IMR-90 (cell line): Measurements from ENCODE around the gene ERAS. TPM values are rescaled to one million over a fixed set of nuclear protein-coding genes. Genes with fewer than 3 reads are reported as not detected.

Source experiments
- ATAC-seq: fragments of 200-7000 bp; cut with Tn5 transposase; 2 replicates; pipeline ENCODE4 v1.9.1; 2020; ENCODE audit warnings: low read depth, mild to moderate bottlenecking, moderate library complexity
- BruUV-seq: library from RNA; stranded (reverse); fragments of 400-500 nt; replicated peaks from 2 replicates; lab custom pipeline; 2021; lab: Mats Ljungman, UMichigan
- CTCF ChIA-PET: fragments of 300-600 bp; formaldehyde crosslinking; extraction: SDS; loops from one replicate; lab custom pipeline; 2021; ENCODE audit warnings: antibody characterized with exemption; lab: Yijun Ruan, JAX
- POLR2A ChIA-PET: fragments of 300-600 bp; sonication (Branson Sonifier 250); formaldehyde crosslinking; loops from one replicate; lab custom pipeline; 2022; ENCODE audit warnings: antibody characterized with exemption; ENCODE audit not compliant: unreplicated experiment; lab: Charles Lee
- DNase-seq: peaks from one replicate; pipeline ENCODE4 v3.0.0; 2013
- H2AFZ ChIP-seq: replicated peaks from 2 replicates; pipeline ENCODE3; 2013; ENCODE audit warnings: low read length, mild to moderate bottlenecking; ENCODE audit not compliant: poor library complexity
- H2AK5ac ChIP-seq: 2 replicates; pipeline ENCODE4 v1.6.1; 2013; ENCODE audit warnings: low read depth, low read length, inconsistent platforms
- H2AK9ac ChIP-seq: replicated peaks from 2 replicates; pipeline ENCODE3; 2013; ENCODE audit warnings: mild to moderate bottlenecking, low read depth, low read length, moderate library complexity; ENCODE audit not compliant: poor library complexity
- H2BK120ac ChIP-seq: 2 replicates; pipeline ENCODE4 v1.6.1; 2013; ENCODE audit warnings: low read depth, low read length, inconsistent platforms
- H2BK15ac ChIP-seq: 3 replicates; pipeline ENCODE4 v1.6.1; 2013; ENCODE audit warnings: low read depth, low read length, inconsistent platforms
- H2BK20ac ChIP-seq: 2 replicates; pipeline ENCODE4 v1.6.1; 2013; ENCODE audit warnings: low read depth, mild to moderate bottlenecking, inconsistent platforms, low read length, moderate library complexity
- H2BK5ac ChIP-seq: 2 replicates; pipeline ENCODE4 v1.6.1; 2013; ENCODE audit warnings: mild to moderate bottlenecking, low read depth, low read length, inconsistent platforms; ENCODE audit not compliant: poor library complexity, severe bottlenecking
- H3K14ac ChIP-seq: replicated peaks from 2 replicates; pipeline ENCODE4 v1.6.1; 2013; ENCODE audit warnings: low read depth, low read length, inconsistent platforms
- H3K18ac ChIP-seq: 2 replicates; pipeline ENCODE4 v1.6.1; 2013; ENCODE audit warnings: low read depth, low read length, control low read depth
- H3K23ac ChIP-seq: 2 replicates; pipeline ENCODE4 v1.6.1; 2013; ENCODE audit warnings: low read depth, low read length, inconsistent platforms
- H3K27ac ChIP-seq: 2 replicates; pipeline ENCODE4 v1.5.1; 2013; ENCODE audit warnings: mild to moderate bottlenecking, control low read depth, low read length; ENCODE audit not compliant: insufficient read depth
- H3K27me3 ChIP-seq: 2 replicates; pipeline ENCODE4 v1.6.1; 2013; ENCODE audit warnings: low read length; ENCODE audit not compliant: control insufficient read depth, insufficient read depth
- H3K36me3 ChIP-seq: 2 replicates; pipeline ENCODE4 v1.6.1; 2013; ENCODE audit warnings: low read length, mixed read lengths; ENCODE audit not compliant: control insufficient read depth, insufficient read depth
- H3K4ac ChIP-seq: 2 replicates; pipeline ENCODE4 v1.6.1; 2013; ENCODE audit warnings: low read depth, low read length, inconsistent platforms
- H3K4me1 ChIP-seq: 2 replicates; pipeline ENCODE4 v1.6.1; 2013; ENCODE audit warnings: low read length, mixed read lengths; ENCODE audit not compliant: control insufficient read depth, insufficient read depth
- H3K4me2 ChIP-seq: 2 replicates; pipeline ENCODE4 v1.6.1; 2013; ENCODE audit warnings: low read depth, mild to moderate bottlenecking, control low read depth, low read length, moderate library complexity
- H3K4me3 ChIP-seq: 2 replicates; pipeline ENCODE4 v1.5.1; 2013; ENCODE audit warnings: low read depth, mild to moderate bottlenecking, control low read depth, low read length, moderate library complexity; ENCODE audit not compliant: insufficient read depth
- H3K56ac ChIP-seq: 2 replicates; pipeline ENCODE4 v1.6.1; 2013; ENCODE audit warnings: low read length, inconsistent platforms; ENCODE audit not compliant: insufficient read depth; ENCODE audit errors: extremely low read depth
- H3K79me1 ChIP-seq, 2 experiments: 2 replicates each; pipeline ENCODE4 v1.6.1; 2013; ENCODE audit warnings: low read length in 2 of 2, inconsistent platforms in 1 of 2, low read depth in 1 of 2
- H3K9ac ChIP-seq: 2 replicates; pipeline ENCODE4 v1.6.1; 2013; ENCODE audit warnings: low read depth, low read length, control low read depth
- H3K9me1 ChIP-seq: 2 replicates; pipeline ENCODE4 v1.6.1; 2013; ENCODE audit warnings: low read length, inconsistent platforms; ENCODE audit not compliant: insufficient read depth
- H3K9me3 ChIP-seq: 2 replicates; pipeline ENCODE4 v1.6.1; 2013; ENCODE audit warnings: low read length; ENCODE audit not compliant: control insufficient read depth, insufficient read depth
- H4K20me1 ChIP-seq: 2 replicates; pipeline ENCODE4 v1.6.1; 2013; ENCODE audit warnings: low read length, inconsistent platforms; ENCODE audit not compliant: insufficient read depth
- H4K5ac ChIP-seq: 2 replicates; pipeline ENCODE4 v1.6.1; 2013; ENCODE audit warnings: mild to moderate bottlenecking, low read depth, low read length, control low read depth
- H4K8ac ChIP-seq, 2 experiments: 2 replicates each; pipeline ENCODE4 v1.6.1; 2013; ENCODE audit warnings: low read depth in 2 of 2, low read length in 2 of 2, control low read depth in 1 of 2, inconsistent platforms in 1 of 2
- H4K91ac ChIP-seq: 2 replicates; pipeline ENCODE4 v1.6.1; 2013; ENCODE audit warnings: low read depth, low read length, inconsistent platforms; ENCODE audit not compliant: insufficient read depth
- CHD1 ChIP-seq: IDR thresholded peaks from 2 replicates; pipeline ENCODE4 v1.6.1; 2012; ENCODE audit warnings: low read depth, low read length, improper control_type of control experiment
- FOS ChIP-seq: fragments of 150-350 bp; IDR thresholded peaks from 2 replicates; pipeline ENCODE4 v1.6.1; 2016; ENCODE audit warnings: low read depth, low read length
- NFE2L2 ChIP-seq: fragments of 150-350 bp; IDR thresholded peaks from 2 replicates; pipeline ENCODE4 v1.6.1; 2016; ENCODE audit warnings: low read depth, mild to moderate bottlenecking, low read length
- WGBS, 2 experiments: methylation state at CpG; one replicate each; pipeline versions ENCODE4 v1.1.5 to v1.1.7; 2013; ENCODE audit warnings: missing lambda C conversion rate in 2 of 2; ENCODE audit not compliant: insufficient read length in 1 of 2; ENCODE audit errors: extremely low coverage in 2 of 2; 5-methylcytosine and 5-hydroxymethylcytosine counted together
- dilution Hi-C: fragments of 300-500 bp; cut with HindIII; formaldehyde crosslinking; loops from one replicate; pipeline ENCODE4 v1.14.3; 2018; ENCODE audit warnings: low sequenced_read_pairs; ENCODE audit not compliant: unreplicated experiment
- in situ Hi-C: fragments of 300-500 bp; cut with MboI; formaldehyde crosslinking; loops from 3 replicates; pipeline ENCODE4 v1.14.3; 2019; ENCODE audit warnings: low sequenced_read_pairs, inconsistent platforms, mixed read lengths
- intact Hi-C: fragments of 100-400 bp; cut with micrococcal nuclease; formaldehyde crosslinking; loops from 2 replicates; pipeline ENCODE4 v1.10.0; 2022
- polyA plus RNA-seq, 3 experiments: library from polyadenylated mRNA; depleted of rRNA; stranded (reverse); fragments of >200 nt; gene quantifications; 2 replicates each; pipeline ENCODE4 v1.2.3, GENCODE V29; 2012; ENCODE audit warnings: low replicate concordance in 1 of 3
- total RNA-seq: library from RNA; depleted of rRNA; stranded (reverse); fragments of >200 nt; gene quantifications from 2 replicates; pipeline ENCODE4 v1.2.3, GENCODE V29; 2012
- TF ChIP-seq, protein P1 (sequence below): fragments of 150-350 bp; IDR thresholded peaks from 2 replicates; pipeline ENCODE4 v1.6.1; 2017; ENCODE audit warnings: mild to moderate bottlenecking, antibody characterized with exemption, low read length, low read depth

Gene ERAS
- total and polyA plus RNA-seq, 2 of the 4 experiments (the other 2 are of a cell fraction): not detected

DNA sequence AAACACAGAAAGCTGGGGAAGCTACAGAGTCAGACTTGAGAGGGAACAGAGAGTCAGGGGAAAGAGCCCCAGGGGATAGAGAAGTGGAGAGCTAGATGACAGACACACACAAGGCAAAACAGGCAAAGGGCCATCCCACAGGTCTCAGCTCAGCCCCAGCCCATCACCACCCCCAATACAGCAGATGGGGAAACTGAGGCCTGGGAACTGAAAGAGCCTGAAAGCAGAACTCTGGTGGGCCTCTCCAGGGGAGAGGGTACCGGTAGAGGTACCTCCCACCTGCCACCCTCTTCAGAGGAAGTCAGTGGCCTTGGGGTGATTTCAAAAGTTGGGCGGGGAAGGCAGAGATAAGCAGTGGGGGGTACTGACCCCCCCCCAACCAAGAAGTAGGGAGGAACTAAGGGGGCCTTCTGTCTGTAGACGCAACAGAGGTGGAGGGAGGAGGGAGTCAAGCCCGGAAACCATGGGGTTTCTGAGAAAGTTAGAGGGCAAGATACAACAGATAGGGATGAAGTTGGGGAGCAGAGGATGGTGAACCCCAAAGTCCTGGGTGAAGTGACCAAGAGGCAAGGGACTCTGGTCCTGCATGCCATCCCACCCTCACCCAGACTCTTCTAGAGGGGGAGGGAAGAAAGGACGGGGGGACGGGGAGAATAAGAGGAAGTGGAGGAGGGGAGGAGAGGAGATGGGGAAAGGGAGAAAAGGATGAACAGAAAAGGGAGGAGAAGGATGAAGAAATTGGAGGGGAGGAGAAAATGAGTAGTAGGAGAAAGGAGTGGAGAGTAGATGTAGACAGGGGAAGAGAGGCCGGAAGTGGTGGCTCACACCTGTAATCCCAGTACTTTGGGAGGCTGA lies 36.7 kb upstream of the ERAS start:
- CTCF ChIA-PET: interaction anchor here (0.5 kb wide), 1 partner anchor 9 kb away, joined by 4 read pairs; no protein-coding TSS in a partner anchor
- Histone ChIP-seq H2BK5ac (no peak overlapping the region), H3K79me1 (no peaks in the 10 kb centered on the region), H2BK15ac (no peak overlapping the region), H3K56ac (no peak overlapping the region), H2BK120ac (no peak overlapping the region), H4K20me1 (no peaks in the 10 kb centered on the region; the same call in 1 of the 2 replicates), H2AK9ac (no peak overlapping the region), H3K9ac (no peak overlapping the region), H4K5ac (no peak overlapping the region), H2AFZ (no peak overlapping the region), H3K4me1 (no peaks in the 10 kb centered on the region), H3K27me3 (peaks cover 23% of the 10 kb centered on the region), H3K4me2 (no peak overlapping the region), H3K9me1 (peaks cover 1% of the 10 kb centered on the region; the same call in 1 of the 2 replicates), H3K14ac (no peak overlapping the region), H2AK5ac (no peak overlapping the region), H3K23ac (no peak overlapping the region), H3K4me3 (no peak overlapping the region), H3K36me3 (no peaks in the 10 kb centered on the region), H4K91ac (no peak overlapping the region), H3K4ac (no peak overlapping the region), H3K18ac (no peak overlapping the region), H4K8ac (no peak overlapping the region), H2BK20ac (no peak overlapping the region), H3K9me3 (no peaks in the 10 kb centered on the region), H3K27ac (no peak overlapping the region)
- WGBS, 2 experiments: no CpG with 5 or more reads among the region's 7 CpGs
- in situ Hi-C loops: no loop called here
- dilution Hi-C loops: no loop called here
- no peak for ATAC-seq
- BruUV-seq: no TSS peak
- intact Hi-C loops: no loop called here
- POLR2A ChIA-PET: no interaction called here
- TF ChIP-seq FOS (no peak), NFE2L2 (no peak), CHD1 (no peak)
- TF ChIP-seq, protein P1, sequence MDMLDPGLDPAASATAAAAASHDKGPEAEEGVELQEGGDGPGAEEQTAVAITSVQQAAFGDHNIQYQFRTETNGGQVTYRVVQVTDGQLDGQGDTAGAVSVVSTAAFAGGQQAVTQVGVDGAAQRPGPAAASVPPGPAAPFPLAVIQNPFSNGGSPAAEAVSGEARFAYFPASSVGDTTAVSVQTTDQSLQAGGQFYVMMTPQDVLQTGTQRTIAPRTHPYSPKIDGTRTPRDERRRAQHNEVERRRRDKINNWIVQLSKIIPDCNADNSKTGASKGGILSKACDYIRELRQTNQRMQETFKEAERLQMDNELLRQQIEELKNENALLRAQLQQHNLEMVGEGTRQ: no peak
- no peak for DNase-seq
